Glomerular endothelial cell (primary cell): Measurements from ENCODE around the gene ATG7. TPM values are rescaled to one million over a fixed set of nuclear protein-coding genes. Genes with fewer than 3 reads are reported as not detected.

Experiments used
- DNase-seq: peaks from one replicate; pipeline ENCODE4 v3.0.0-alpha.2; 2011; ENCODE audit warnings: low read depth, low spot score; ENCODE audit errors: extremely low read depth
- total RNA-seq: library from RNA; depleted of rRNA; stranded (reverse); fragments of >200 nt; gene quantifications from 2 replicates; pipeline ENCODE4 v1.2.3, GENCODE V29; 2015

ATG7 gene
- total RNA-seq, 1 donor from 2014 or later = 53.6 TPM

DNA sequence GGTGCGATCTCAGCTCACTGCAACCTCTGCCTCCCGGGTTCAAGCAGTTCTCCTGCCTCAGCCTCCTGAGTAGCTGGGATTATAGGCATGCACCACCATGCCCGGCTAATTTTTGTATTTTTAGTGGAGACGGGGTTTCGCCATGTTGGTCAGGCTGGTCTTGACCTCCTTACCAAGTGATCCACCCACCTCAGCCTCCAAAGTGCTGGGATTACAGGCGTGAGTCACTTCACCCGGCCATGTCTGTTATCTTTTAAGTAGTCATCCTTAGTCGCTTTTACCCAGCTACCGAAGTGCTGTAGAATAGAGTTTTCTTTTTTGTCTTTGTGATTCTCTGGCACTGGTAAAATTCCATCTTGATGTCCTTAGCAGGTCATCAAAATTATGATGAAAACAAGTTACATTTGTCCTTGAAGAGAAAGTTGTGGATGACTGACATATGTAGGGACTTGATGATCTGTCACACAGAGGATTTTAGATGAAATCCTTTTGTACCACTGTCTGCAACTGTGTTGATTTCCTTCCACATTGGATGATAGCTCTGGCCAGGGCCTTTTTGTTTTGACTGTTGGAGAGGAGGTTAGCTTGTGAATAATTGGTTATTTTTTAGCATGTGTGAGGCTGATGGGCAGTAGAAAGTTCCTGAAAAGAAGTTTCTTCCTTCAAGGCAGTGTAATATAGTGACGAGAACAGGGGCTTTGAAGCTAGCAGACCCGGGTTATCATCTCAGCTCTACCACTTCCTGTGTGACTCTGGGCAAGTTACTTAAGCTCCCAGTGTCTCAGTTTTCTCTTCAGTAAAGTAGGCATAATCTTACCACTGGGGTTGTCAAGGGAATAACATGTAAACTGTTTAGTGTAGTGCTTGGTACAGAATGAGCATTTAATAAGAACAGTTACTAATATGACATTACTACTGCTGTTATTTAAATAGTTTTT lies 18.8 kb downstream of the ATG7 start:
- no peak for DNase-seq

DNA sequence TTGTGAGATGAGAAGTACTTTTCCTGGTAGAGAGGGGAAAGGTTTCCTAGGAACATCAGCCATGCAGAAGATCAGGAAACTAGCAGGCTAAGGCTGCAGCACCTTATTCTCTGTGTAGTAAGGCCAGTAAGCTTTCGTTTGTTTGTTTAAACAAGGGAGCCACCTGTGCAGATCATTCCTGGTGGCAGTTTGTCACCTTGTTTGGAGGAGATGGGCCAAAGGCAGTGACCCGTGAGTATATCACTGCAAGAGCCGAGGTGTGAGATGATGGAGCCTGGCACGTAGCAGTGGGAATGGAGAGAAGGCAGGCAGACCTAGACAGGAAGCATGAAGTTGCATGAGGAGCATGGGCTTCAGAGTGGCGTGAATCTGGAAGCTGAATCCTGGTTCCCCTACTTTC lies 19.6 kb downstream of the ATG7 start:
- DNase-seq = no peak

DNA sequence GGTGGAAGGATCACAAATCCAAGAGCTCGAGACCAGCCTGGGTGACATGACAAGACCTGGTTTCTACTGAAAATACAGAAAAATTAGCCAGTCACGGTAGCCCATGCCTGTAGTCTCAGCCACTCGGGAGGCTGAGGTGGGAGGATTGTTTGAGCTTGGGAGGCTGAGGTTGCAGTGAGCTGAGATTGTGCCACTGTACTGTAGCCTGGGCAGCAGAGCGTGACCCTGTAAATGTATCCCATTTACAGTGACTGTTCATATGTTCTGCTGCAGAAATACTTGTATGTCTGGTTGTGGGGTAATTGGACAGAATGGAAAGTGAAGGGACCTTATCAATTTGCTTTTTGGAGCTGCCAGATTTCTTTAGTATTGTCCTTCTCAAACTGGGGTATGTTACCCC lies 24.9 kb downstream of the ATG7 start:
- DNase-seq = no peak

DNA sequence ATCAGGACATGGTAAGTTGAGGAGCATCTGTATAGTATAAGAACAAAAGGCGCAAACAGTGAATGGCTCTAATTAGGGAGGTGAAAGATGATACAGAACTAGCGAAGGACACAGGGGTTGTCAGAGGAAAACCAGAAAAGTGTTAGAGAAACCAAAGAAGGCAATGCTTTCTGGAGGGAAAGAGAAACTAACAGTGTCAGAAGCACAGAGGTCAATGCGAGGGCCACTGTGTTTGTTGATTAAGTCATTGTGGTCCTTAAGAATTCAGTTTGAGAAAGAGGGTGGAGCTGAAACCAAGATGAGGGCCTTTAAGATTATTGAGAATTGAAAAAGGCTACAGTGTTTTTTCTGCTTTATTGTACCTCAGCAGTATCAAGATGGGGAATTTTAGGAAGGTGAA lies 28.8 kb downstream of the ATG7 start:
- no peak for DNase-seq

DNA sequence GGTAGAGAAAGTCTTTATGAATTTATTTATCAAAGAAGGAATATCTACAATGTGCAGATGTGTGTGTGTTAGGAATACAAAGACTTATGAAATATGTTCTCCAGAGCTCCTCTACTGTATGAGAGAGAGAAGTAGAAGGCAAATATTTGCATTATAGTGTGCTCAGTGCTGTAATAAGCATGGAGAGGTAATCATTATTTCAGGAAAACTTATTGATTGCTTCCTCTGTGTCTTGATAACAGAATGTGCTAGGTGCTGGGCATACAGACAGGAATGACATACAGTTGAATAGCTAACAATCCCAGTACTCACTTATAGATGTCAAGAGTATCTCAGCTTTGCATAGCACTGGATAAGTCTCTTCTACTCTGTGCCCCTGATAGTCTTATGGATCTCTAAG lies 30.2 kb downstream of the ATG7 start:
- no peak for DNase-seq

DNA sequence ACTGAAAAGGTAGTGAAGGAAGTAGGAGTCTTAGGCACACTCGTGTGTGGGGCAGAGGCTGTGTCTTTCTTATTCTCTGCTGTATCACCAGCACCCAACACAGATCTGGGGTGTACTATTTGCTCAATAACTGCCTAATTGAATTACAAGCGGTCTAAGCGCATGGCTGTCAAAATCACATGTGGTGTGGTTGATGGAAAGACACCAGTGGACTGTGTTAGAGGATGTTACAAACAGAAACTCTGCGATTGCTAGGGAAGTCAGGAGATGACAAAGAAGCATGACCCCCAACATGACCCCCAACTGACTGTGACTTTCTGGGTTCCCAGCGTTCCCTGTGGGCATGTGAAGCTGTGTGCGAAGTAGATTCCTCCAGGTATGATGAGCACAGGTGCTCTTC lies 32.0 kb downstream of the ATG7 start:
- DNase-seq = no peak

DNA sequence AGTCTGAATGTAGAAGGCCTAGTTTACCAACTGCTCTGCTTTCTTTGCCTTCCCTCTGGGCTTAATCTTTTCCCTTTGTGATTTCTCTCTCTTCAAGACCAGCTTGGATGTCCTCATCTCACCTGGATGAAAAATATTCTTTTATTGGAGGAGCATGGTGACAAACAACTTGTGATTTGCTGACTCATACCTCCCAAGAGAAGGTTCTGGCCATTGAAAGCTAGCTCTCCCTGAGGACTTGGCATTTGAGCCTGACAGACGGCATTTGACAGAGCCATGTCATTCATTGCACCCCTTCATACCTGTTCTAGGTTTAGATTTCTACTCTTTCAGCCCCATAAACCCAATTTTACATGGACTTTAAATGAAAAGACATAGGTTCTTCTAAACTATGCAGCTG lies 33.3 kb downstream of the ATG7 start:
- DNase-seq = no peak

DNA sequence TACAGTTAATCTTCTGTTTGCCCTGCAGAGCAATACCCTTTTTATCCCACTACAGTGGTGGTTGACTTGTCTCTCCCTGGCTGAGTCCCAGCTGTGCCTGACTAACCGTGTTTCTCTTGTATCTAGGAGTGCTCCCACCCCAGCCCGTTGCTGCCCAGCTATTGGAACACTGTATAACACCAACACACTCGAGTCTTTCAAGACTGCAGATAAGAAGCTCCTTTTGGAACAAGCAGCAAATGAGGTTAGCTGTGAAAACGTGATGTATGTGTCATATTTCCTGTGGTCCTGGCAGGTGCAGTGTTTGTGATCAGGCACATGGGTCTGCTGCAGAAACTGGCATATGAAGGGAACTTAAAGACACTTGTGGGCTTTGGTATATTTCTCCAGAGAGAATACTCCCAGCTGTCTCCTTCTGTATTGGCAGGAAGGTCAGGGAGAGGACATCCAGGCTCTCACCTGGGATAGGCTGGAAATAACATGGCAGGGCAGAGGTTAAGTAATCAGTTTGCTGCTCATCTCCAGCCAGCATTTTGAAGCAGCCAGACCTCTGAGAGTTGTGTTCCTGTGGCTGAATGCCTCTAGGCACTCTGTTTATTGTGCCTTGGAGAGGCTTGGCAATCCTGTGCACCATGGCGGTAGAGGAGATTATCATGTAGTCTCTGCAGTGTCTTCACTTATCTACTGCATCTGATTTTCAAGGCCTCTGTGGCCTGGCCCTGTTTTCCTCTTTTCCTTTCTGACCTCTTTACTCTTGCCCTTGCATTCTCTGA lies 34.8 kb downstream of the ATG7 start:
- DNase-seq = no peak

DNA sequence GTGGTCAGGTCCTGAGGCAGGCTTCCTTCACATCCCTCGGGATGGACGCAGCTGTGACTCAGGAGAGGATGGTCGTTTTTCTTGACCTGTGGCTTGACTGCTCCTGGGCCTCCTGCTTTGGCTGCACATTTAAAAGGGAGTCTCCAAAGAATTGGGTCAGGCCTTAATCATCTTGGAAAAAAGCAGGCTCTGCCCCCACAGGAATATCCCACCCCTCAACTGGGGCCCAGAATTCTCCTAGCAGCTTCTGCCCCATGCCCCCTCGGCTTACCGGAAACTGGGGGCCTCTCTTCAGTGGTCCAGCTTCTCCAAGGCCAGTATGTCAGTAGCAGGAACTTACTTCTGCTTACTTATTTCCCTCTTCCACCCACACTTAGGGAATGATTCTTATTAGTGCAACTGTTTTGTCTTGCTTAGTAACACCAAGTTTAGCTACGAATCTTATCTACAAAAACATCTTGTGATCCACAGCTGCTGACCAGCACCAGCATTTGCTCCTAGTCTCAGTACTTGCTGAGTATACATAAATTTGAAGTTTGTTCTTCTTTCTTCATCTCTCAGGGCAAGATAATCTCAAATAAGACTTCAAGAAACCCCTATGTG lies 35.7 kb downstream of the ATG7 start:
- no peak for DNase-seq

DNA sequence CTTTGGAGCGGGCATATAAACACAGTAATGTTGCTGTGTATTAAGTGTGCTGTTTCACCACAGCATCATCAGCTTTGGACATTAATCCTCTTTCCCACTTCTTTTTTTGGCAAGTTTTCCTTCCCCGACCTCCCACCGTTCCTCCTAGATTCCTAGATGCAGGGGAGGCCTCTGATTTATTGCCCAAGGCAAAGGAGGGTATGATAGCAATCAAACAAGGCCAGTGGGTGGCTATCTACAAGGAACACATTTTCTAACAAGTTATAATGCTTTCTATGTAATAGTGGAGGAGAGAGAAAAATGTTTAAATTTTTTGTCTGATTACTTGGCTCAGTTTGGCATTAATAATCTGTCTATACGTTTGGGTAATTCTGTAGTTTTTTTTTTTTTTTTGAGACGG lies 38.1 kb downstream of the ATG7 start:
- DNase-seq = no peak

DNA sequence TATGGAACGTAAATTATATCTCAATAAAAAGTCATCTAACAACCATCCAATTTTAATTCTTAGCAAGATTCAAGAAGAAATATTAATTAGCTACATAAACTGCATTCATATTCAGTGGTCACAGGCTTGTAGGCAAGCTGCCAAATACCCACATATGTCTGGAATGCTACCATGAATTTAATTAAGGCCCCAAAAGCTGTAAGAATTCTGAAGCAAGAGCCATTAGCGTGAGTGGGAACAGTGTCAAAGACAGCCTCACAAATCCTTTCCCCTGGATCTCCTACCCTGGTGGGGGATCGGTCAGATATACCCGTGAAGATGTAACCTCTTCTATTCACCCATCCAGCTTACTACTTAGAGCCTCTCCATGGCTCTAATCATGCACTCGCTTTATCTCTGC lies 40.0 kb downstream of the ATG7 start:
- DNase-seq = no peak

DNA sequence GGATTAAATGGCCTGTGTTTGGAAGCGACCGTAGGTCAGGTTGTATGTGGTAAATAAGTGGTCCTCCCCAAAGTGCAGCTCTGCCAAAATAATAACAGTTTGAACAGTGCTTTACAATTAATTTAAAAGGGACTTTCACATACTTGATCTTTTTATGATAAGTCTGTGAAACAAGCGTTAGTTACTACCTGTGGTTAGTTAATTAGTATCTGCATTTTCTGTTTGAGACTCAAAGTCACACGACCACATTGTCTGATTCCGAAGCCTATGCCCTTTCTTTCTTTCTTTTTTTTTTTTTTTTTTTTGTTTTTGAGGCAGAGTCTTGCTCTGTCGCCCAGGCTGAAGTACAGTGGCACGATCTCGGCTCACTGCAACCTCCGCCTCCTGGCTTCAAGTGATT lies 45.1 kb downstream of the ATG7 start:
- DNase-seq = no peak

DNA sequence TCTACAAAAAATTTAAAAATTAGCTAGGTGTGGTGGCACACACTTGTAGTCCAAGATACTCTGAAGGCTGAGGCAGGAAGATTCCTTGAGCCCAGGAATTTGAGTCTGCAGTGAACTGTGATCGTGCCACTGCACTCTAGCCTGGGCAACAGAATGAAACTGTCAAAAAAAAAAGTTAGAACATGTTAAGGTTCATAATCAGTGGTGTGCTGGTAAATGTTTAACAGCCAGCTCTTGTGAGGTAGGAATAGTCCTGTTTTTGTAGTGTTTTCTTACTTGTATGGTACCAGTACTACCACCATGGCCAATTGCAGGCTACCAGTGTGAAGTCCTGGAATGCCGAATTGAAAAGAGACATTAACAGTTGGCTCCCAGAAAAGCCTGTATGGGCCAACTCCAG lies 50.7 kb downstream of the ATG7 start:
- no peak for DNase-seq

DNA sequence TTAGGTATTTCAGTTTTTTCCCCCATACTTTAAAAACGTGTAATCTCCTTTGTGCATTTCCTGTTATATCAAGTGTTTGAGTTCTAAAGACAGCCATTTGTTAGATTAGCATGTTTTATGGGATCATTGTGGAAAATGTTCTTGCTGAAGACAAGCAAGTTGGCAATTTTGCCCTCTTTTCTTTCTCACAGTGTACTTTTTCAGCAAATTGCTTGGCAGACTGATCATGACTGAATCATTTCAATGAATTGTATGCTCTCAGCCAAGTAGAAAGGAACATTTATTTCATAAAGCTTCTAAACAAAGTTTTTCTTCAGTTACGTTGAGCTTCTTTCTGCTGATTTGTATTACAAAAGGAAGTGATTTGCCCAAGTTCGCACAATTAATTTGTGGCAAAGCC lies 51.6 kb downstream of the ATG7 start:
- no peak for DNase-seq

DNA sequence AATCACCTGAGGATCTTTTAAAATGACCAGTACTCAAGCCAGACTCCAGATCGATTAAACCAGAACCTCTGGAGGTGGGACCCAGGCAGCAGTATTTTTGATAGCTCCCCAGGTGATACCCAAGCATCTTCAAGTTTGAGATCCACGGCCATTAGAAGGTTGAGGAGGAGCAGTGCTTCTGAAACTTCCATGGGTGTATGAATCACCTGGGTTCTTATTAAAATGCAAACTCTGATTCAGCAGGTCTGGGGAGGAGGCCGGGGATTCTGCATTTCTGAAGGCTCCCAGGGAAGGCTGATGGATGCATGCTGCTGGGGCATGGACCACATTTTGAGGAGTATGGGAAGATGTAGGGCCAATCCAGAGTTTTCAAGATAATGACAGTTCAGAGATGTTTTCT lies 55.4 kb downstream of the ATG7 start:
- no peak for DNase-seq

DNA sequence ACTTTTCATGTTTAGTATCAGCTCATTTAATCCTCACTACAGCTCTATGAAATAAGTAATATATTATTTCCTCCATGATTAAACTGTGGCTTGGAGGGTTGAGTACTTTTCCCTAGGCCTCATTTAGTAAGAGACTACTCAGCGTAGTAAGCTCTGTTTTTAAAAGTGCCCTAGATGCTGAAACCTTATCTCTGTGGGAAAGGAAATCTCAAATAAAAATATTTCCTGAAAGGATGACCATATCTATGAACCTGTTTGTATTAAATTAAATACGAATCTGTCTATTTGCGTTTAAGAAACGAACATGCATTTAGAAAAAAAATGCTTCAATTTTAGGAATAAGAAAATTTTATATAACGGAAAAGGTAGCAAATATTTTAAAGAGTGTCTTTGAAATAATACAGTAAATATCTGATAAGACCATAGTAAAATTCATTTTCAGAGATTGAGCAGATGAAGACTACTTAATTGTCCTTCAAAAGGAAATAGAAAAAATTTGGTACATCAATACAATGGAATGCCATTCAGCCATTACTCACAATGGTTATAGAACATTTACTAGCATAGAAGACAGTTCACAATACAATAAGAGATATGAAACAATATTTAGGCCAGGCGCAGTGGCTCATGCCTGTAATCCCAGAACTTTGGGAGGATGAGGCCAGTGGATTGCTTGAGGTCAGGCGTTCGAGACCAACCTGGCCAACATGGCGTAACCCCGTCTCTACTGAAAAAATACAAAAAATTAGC lies 56.2 kb downstream of the ATG7 start:
- peak; percentile 25 for DNase-seq

DNA sequence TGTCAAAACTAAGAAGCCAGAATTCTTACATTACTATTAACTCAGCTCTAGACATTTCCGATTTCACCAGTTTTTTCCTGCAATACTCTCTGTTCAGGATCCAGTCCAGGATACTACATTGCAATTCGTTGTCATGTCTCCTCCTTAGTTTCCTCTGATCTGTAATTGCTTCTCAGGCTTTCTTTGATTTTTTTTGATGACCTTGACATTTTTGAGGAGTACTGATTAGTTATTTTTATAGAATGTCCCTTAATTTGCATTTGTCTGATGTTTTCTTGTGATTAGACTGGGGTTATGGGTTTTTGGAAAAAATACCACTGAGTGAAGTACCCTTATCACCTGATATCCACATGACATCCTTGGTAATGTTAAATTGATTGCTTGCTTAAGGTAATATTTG lies 57.6 kb downstream of the ATG7 start:
- no peak for DNase-seq

DNA sequence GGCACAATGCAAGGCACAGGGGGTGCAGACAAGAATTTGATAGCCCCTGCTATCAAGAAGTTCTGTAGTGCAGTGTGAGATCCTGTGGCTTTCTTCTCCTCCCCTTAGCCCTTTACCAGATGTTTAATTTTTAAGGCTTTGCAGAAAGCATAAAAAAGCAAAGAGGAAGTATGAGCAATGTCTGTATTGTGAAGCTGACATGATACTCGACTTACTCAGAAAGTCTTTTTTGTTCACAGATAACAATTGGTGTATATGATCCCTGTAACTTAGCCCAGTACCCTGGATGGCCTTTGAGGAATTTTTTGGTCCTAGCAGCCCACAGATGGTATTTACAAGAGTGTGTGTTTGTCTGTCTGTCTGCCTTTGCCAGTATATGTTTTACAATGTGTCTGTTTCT lies 58.9 kb downstream of the ATG7 start:
- DNase-seq = no peak

DNA sequence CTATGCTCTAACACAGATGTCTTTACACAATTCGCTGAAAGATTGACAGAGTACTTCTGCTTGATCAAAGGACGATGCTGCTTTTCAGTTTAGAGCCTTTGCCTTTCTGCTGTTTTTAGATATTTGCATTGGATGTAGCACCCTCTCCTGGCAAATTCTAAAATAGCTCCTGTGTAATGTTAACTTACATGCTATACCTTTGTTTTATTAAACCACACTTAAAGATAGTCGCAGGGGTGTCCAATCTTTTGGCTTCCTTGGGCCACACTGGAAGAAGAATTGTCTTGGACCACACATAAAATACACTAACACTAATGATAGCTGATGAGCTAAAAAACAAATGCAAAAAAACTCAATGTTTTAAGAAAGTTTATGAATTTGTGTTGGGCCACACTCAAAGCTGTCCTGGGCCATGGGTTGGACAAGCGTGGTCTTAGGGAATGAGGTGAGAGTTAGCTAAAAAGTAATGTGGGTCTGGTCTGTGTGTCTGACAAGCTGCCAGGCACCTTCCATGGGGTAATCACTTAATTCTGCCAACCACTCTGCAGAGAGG lies 62.9 kb downstream of the ATG7 start:
- DNase-seq = peak; percentile 65

DNA sequence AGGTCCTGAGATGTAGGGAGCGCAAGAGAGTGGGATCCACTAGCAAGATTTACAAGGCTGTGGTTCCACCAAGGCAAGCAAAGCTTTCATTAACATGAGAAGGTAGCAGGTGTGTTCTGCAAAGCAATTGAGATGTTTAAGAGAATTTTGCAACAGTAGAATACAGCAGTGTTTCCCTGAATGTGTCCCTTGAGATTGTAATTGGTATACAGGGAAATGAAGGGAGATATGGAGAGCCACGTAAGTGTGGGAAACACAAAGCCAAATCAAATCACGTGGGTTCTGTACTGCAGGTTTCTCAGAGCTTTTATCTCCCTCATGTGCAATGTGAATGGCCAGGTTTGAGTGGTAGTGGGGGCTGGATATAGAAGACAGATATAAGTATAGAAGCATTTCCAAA lies 67.3 kb downstream of the ATG7 start:
- no peak for DNase-seq

DNA sequence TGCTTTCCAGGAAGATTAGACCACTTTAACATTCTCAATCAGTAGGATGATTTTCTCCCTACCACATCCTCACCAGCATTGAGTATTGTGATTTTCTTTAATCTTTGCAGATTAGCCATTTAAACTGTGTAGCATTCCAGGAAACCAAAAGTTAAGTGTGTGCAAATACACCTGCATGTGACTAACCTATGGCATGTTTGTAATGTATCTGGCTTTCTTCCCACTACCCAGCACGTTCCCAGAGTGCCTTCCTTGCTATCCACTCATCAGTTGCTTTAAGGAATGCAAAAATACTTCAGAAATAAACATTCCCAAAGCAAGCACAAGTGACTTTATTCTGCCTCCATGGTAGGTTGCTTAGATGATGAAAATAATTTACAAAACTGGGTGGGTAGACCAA lies 74.2 kb downstream of the ATG7 start:
- DNase-seq = no peak
